Spleen (tissue), 7 donors: ENCODE results near the gene TTC16.

Experiments used
- POLR2AphosphoS5 ChIP-seq, 3 donors: sonication (generic); formaldehyde crosslinking; IDR thresholded peaks; one replicate each; pipeline ENCODE4 v1.5.1; 2017; ENCODE audit warnings: antibody characterized with exemption in 3 of 3
- TF ChIP-seq, protein P1 (sequence below), 11 experiments: fragments of 200-600 bp in 7 of 11; fragments of 450-650 bp in 4 of 11; sonication (generic) in 4 of 11; IDR thresholded peaks in 8 of 11; conservative IDR thresholded peaks in 3 of 11; 1 replicate in 7 of 11; 2 replicates in 4 of 11; pipeline versions ENCODE4 v1.4.0 to v1.8.0; 2016 to 2021; ENCODE audit warnings: antibody characterized with exemption in 11 of 11, inconsistent platforms in 4 of 11, mild to moderate bottlenecking in 1 of 11
- donor health status: DM: no; HTN: no; CAD: no; lungs with moderate emphysema.
- donor health status: DM: no; HTN: no; CAD: no.
- donor health status: DM: no; HTN: no; CAD: no.

DNA sequence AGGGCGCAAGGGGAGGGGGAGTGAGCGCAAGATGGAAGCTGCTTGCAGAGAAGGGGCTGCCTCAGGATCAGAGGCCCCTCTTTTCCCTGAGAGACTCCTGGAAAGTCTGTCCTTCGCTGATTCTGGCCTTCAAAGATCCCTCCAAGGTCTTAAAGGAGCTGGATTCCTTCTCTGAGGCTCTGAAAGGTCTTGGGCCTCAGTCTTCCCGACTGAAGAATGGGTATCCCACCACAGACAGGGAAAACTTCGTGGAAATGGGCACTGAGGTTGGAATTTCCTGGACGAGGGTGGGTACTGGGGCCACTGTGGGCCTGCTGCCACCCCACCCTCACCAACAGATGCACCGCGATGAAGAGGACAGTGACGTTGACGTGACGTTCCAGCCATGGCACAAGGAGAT is 3.5 kb upstream of the TTC16 start:
- TF ChIP-seq, protein P1, sequence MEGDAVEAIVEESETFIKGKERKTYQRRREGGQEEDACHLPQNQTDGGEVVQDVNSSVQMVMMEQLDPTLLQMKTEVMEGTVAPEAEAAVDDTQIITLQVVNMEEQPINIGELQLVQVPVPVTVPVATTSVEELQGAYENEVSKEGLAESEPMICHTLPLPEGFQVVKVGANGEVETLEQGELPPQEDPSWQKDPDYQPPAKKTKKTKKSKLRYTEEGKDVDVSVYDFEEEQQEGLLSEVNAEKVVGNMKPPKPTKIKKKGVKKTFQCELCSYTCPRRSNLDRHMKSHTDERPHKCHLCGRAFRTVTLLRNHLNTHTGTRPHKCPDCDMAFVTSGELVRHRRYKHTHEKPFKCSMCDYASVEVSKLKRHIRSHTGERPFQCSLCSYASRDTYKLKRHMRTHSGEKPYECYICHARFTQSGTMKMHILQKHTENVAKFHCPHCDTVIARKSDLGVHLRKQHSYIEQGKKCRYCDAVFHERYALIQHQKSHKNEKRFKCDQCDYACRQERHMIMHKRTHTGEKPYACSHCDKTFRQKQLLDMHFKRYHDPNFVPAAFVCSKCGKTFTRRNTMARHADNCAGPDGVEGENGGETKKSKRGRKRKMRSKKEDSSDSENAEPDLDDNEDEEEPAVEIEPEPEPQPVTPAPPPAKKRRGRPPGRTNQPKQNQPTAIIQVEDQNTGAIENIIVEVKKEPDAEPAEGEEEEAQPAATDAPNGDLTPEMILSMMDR (IDR thresholded peaks at IDR 0.05 in 8 of 11, conservative IDR thresholded peaks at IDR 0.05 in 3 of 11) = no peak
- no peak for TF ChIP-seq POLR2AphosphoS5 (IDR thresholded peaks at IDR 0.05)
